K562 (cell line): ENCODE results near the gene DPP10. TPM values are rescaled to one million over a fixed set of nuclear protein-coding genes. Genes with fewer than 3 reads are reported as not detected.

ENCODE experiments used
- ATAC-seq: fragments of 200-7000 bp; cut with Tn5 transposase; 3 replicates; pipeline ENCODE4 v1.9.1; 2020; ENCODE audit warnings: moderate library complexity
- BruUV-seq: library from RNA; stranded (reverse); fragments of 400-500 nt; replicated peaks from 2 replicates; lab custom pipeline; 2021; lab: Mats Ljungman, UMichigan
- CTCF ChIA-PET: fragments of 300-600 bp; formaldehyde crosslinking; extraction: SDS; loops from one replicate; lab custom pipeline; 2021; ENCODE audit warnings: low intra/inter-chr PET ratio; lab: Yijun Ruan, JAX
- POLR2A ChIA-PET: fragments of 300-600, 350-650 bp; sonication (Branson Sonifier 250); formaldehyde crosslinking; extraction: SDS; loops from one replicate; lab custom pipeline; 2021; ENCODE audit warnings: antibody characterized with exemption, inconsistent platforms; lab: Yijun Ruan, JAX
- DNase-seq, 4 experiments: peaks; one replicate each; pipeline versions ENCODE4 v3.0.0 to v3.0.0-alpha.2; 2011 to 2018; ENCODE audit warnings: low spot score in 3 of 4, mixed read lengths in 3 of 4; ENCODE audit errors: extremely low read depth in 1 of 4
- FAIRE-seq: peaks from 2 replicates; lab custom pipeline; 2011; peaks lifted over from hg19 to GRCh38; lab: Jason Lieb, UNC
- H2AFZ ChIP-seq: 2 replicates; pipeline ENCODE4 v1.6.0; 2011; ENCODE audit warnings: low read depth, low read length, control low read depth, inconsistent platforms
- H3K27ac ChIP-seq: fragments of 200-600 bp; 3 replicates; pipeline ENCODE4 v1.8.0; 2011; ENCODE audit warnings: low read depth, mild to moderate bottlenecking, control low read depth, inconsistent platforms, low read length, moderate library complexity, mixed read lengths; ENCODE audit errors: extremely low read depth
- H3K27me3 ChIP-seq, 2 experiments: fragments of 300-600 bp in 1 of 2; 2 replicates in 1 of 2; 3 replicates in 1 of 2; pipeline versions ENCODE4 v1.6.0 to v1.8.0; 2011; ENCODE audit warnings: inconsistent platforms in 2 of 2, low read length in 2 of 2, mild to moderate bottlenecking in 1 of 2, mixed read lengths in 1 of 2, moderate library complexity in 1 of 2; ENCODE audit not compliant: control insufficient read depth in 2 of 2, insufficient read depth in 2 of 2
- H3K36me3 ChIP-seq: fragments of 300-600 bp; 3 replicates; pipeline ENCODE4 v1.8.0; 2011; ENCODE audit warnings: mild to moderate bottlenecking, low read length, inconsistent platforms; ENCODE audit not compliant: control insufficient read depth, insufficient read depth
- H3K4me1 ChIP-seq, 2 experiments: fragments of 200-600 bp in 1 of 2; replicated peaks in 1 of 2; 2 replicates in 1 of 2; 3 replicates in 1 of 2; pipeline versions ENCODE4 v1.5.1 to v1.8.0; 2011; ENCODE audit warnings: inconsistent platforms in 2 of 2, low read length in 2 of 2, mild to moderate bottlenecking in 1 of 2, mixed read lengths in 1 of 2, moderate library complexity in 1 of 2; ENCODE audit not compliant: control insufficient read depth in 2 of 2, insufficient read depth in 2 of 2
- H3K4me2 ChIP-seq: 2 replicates; pipeline ENCODE4 v1.6.1; 2011; ENCODE audit warnings: low read length, control low read depth, inconsistent platforms, mixed read lengths; ENCODE audit not compliant: insufficient read depth
- H3K4me3 ChIP-seq: fragments of 200-600 bp; sonication (generic), shearing (Covaris generic); 2 replicates; pipeline ENCODE4 v1.5.1; 2016; ENCODE audit warnings: control low read depth, inconsistent platforms
- H3K79me2 ChIP-seq: fragments of 200-600 bp; 3 replicates; pipeline ENCODE4 v1.8.0; 2011; ENCODE audit warnings: low read length, inconsistent platforms; ENCODE audit not compliant: control insufficient read depth, insufficient read depth
- H3K9ac ChIP-seq, 2 experiments: 2 replicates each; pipeline versions ENCODE4 v1.6.0 to v1.6.1; 2011; ENCODE audit warnings: low read depth in 2 of 2, low read length in 2 of 2, control low read depth in 1 of 2, inconsistent platforms in 1 of 2, mild to moderate bottlenecking in 1 of 2, mixed read lengths in 1 of 2; ENCODE audit not compliant: insufficient read depth in 1 of 2
- H3K9me1 ChIP-seq: one replicate; pipeline ENCODE4 v1.6.0; 2011; ENCODE audit warnings: inconsistent platforms, mild to moderate bottlenecking, low read length, moderate library complexity; ENCODE audit not compliant: control insufficient read depth, insufficient read depth
- H3K9me3 ChIP-seq: replicated peaks from 2 replicates; pipeline ENCODE4 v1.5.1; 2011; ENCODE audit warnings: low read depth, low read length, inconsistent platforms; ENCODE audit not compliant: control insufficient read depth, insufficient read depth
- H4K20me1 ChIP-seq: replicated peaks from 2 replicates; pipeline ENCODE4 v1.6.1; 2011; ENCODE audit warnings: low read length, inconsistent platforms, mixed read lengths; ENCODE audit not compliant: control insufficient read depth, insufficient read depth
- EHMT2 ChIP-seq: fragments of 450-650 bp; IDR thresholded peaks from 2 replicates; pipeline ENCODE4 v1.6.1; 2018; ENCODE audit warnings: antibody characterized with exemption
- ERF ChIP-seq: fragments of 450-650 bp; formaldehyde crosslinking; IDR thresholded peaks from 2 replicates; pipeline ENCODE4 v1.4.0; 2020; ENCODE audit warnings: mild to moderate bottlenecking, mixed read lengths
- ETS2 ChIP-seq: IDR thresholded peaks from 2 replicates; pipeline ENCODE4 v1.6.1; 2016; ENCODE audit warnings: borderline replicate concordance, missing genetic modification characterization, mild to moderate bottlenecking, moderate library complexity, missing compliant biosample characterization; ENCODE audit not compliant: poor library complexity, severe bottlenecking
- FOXA1 ChIP-seq: fragments of 450-650 bp; IDR thresholded peaks from 2 replicates; pipeline ENCODE4 v1.6.1; 2016; ENCODE audit warnings: mild to moderate bottlenecking, borderline replicate concordance
- ILK ChIP-seq: fragments of 450-650 bp; IDR thresholded peaks from 2 replicates; pipeline ENCODE4 v1.6.1; 2016; ENCODE audit warnings: missing genetic modification characterization, low read depth, mild to moderate bottlenecking, missing compliant biosample characterization, moderate library complexity, borderline replicate concordance
- KDM4B ChIP-seq, 2 experiments: fragments of 450-650 bp in 1 of 2; sonication (generic) in 1 of 2; IDR thresholded peaks; 2 replicates each; pipeline ENCODE4 v1.6.1; 2016 to 2017; ENCODE audit warnings: borderline replicate concordance in 2 of 2, antibody characterized with exemption in 1 of 2, low read depth in 1 of 2, mild to moderate bottlenecking in 1 of 2
- LCOR ChIP-seq: sonication (generic); formaldehyde crosslinking; IDR thresholded peaks from 2 replicates; pipeline ENCODE4 v1.8.0; 2022; ENCODE audit warnings: mild to moderate bottlenecking, missing genetic modification reagents
- MTA1 ChIP-seq: fragments of 450-650 bp; IDR thresholded peaks from 2 replicates; pipeline ENCODE4 v1.6.1; 2017; ENCODE audit warnings: borderline replicate concordance
- POLR2AphosphoS2 ChIP-seq: IDR thresholded peaks from 2 replicates; pipeline ENCODE4 v1.6.1; 2012; ENCODE audit warnings: low read length, improper control_type of control experiment
- SRSF9 ChIP-seq: fragments of 200-400 bp; formaldehyde crosslinking; IDR thresholded peaks from 2 replicates; pipeline ENCODE4 v1.6.1; 2017; ENCODE audit warnings: low read depth, low read length, borderline replicate concordance
- STAT6 ChIP-seq: sonication (generic); formaldehyde crosslinking; IDR thresholded peaks from 2 replicates; pipeline ENCODE4 v1.8.1; 2023; ENCODE audit warnings: mild to moderate bottlenecking, missing genetic modification reagents
- TSC22D4 ChIP-seq: fragments of 450-650 bp; IDR thresholded peaks from 2 replicates; pipeline ENCODE4 v1.6.1; 2016; ENCODE audit warnings: missing genetic modification characterization, missing biosample characterization, control low read depth
- WHSC1 ChIP-seq: IDR thresholded peaks from one replicate; pipeline ENCODE4 v1.6.1; 2012; ENCODE audit warnings: low read length, control low read depth, inconsistent platforms
- ZNF551 ChIP-seq: fragments of 250-450 bp; sonication (Bioruptor Pico); IDR thresholded peaks from 2 replicates; pipeline ENCODE4 v1.5.0; 2021; ENCODE audit warnings: mild to moderate bottlenecking, moderate library complexity
- ZNF644 ChIP-seq: fragments of 200-800 bp; sonication (Bioruptor generic); IDR thresholded peaks from 2 replicates; pipeline ENCODE4 v1.6.1; 2016; ENCODE audit warnings: low read depth, missing genetic modification characterization, missing compliant biosample characterization
- WGBS: fragments of 100-300 bp; shearing (Covaris generic); methylation state at CpG from one replicate; pipeline ENCODE4 v1.1.6; 2016; ENCODE audit warnings: low coverage, mixed read lengths; ENCODE audit not compliant: insufficient coverage; ENCODE audit errors: missing lambda C conversion rate; 5-methylcytosine and 5-hydroxymethylcytosine counted together
- in situ Hi-C: fragments of 300-500 bp; cut with MboI; formaldehyde crosslinking; loops from 4 replicates; pipeline ENCODE4 v1.15.0; 2018; ENCODE audit warnings: inconsistent platforms, mixed read lengths
- intact Hi-C: fragments of 100-400 bp; cut with micrococcal nuclease; formaldehyde crosslinking; loops from 2 replicates; pipeline ENCODE4 v1.14.2; 2022
- polyA plus RNA-seq, 8 experiments: library from polyadenylated mRNA; depleted of rRNA in 4 of 8; stranded (reverse) in 5 of 8; unstranded in 3 of 8; fragments of >200 nt; fragmentation: Nextera tagmentation in 2 of 8; fragmentation: Illumina TruSeq in 1 of 8; extraction: Ambion mirVana in 2 of 8; extraction: Trizol in 1 of 8; gene quantifications; 2 replicates each; pipeline versions ENCODE4 v1.2.1 to v1.2.3, GENCODE V29; 2011 to 2014; ENCODE audit warnings: inconsistent platforms in 1 of 8, missing spikeins in 1 of 8
- total RNA-seq, 7 experiments: library from RNA; depleted of rRNA in 6 of 7; stranded (reverse); fragments of >200 nt in 6 of 7; fragmentation: Illumina TruSeq in 2 of 7; extraction: Trizol in 2 of 7; gene quantifications; 2 replicates each; pipeline versions ENCODE4 v1.2.1 to v1.2.3, GENCODE V29; 2011 to 2021; ENCODE audit warnings: low replicate concordance in 1 of 7
- TF ChIP-seq, protein P1 (sequence below): fragments of 450-650 bp; IDR thresholded peaks from 2 replicates; pipeline ENCODE4 v1.6.1; 2016; ENCODE audit warnings: low read depth, mild to moderate bottlenecking, moderate library complexity
- TF ChIP-seq, protein P2 (sequence below): IDR thresholded peaks from 2 replicates; pipeline ENCODE4 v1.6.1; 2014; ENCODE audit warnings: antibody characterized with exemption

Gene DPP10
- total and polyA plus RNA-seq, 9 of the 15 experiments (the other 6 are each of a cell fraction or from before 2014, with no cell fraction given), result not detected

DNA sequence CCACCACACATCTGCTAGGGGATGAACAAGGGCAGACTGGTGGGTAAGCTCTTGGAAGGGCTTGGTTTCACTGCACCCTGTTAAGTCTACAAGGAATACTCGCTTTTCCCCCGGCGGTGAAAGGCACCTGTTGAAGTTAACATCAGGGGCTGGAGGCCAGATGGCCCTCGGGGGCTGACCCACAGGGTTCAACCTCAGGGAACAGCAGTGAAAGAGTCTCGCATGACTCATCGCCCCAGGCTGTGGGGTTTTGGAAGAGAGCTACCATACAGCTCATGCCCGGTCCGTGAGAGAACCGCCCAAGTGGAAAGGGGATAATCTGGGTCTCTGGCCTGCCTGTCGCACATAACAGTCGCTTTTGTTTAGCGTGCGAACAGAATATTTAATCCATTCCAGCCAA, 748.0 kb downstream of the DPP10 start:
- H3K9me3 ChIP-seq, result no peaks in the 10 kb centered on the region
- in situ Hi-C loops (no loop called here), intact Hi-C loops (no loop called here)
- CTCF ChIA-PET, result no interaction called here
- TF ChIP-seq SRSF9 (no peak), WHSC1 (no peak), EHMT2 (no peak), FOXA1 (no peak), LCOR (CRISPR knock-in tag) (no peak), ETS2 (tag) (no peak), ERF (CRISPR knock-in tag) (no peak), ZNF551 (CRISPR knock-in tag) (no peak), ZNF644 (tag) (no peak), ILK (no peak), MTA1 (no peak), POLR2AphosphoS2 (no peak), TSC22D4 (tag) (no peak), KDM4B (IDR thresholded peaks at IDR 0.05; ENCODE audit: borderline replicate concordance in 2 of 2, low read depth in 1 of 2) (no peak), STAT6 (CRISPR knock-in tag) (no peak)
- TF ChIP-seq, protein P1, sequence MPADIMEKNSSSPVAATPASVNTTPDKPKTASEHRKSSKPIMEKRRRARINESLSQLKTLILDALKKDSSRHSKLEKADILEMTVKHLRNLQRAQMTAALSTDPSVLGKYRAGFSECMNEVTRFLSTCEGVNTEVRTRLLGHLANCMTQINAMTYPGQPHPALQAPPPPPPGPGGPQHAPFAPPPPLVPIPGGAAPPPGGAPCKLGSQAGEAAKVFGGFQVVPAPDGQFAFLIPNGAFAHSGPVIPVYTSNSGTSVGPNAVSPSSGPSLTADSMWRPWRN, result no peak
- TF ChIP-seq, protein P2, sequence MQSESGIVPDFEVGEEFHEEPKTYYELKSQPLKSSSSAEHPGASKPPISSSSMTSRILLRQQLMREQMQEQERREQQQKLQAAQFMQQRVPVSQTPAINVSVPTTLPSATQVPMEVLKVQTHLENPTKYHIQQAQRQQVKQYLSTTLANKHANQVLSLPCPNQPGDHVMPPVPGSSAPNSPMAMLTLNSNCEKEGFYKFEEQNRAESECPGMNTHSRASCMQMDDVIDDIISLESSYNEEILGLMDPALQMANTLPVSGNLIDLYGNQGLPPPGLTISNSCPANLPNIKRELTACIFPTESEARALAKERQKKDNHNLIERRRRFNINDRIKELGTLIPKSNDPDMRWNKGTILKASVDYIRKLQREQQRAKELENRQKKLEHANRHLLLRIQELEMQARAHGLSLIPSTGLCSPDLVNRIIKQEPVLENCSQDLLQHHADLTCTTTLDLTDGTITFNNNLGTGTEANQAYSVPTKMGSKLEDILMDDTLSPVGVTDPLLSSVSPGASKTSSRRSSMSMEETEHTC, result no peak
- TF ChIP-seq, all 486 proteins: peak for 0
- H3K4me2 ChIP-seq, result no peak overlapping the region
- 1% methylated on average over 13 of the region's 13 CpGs for WGBS
- DNase-seq (no peak), ATAC-seq (no peak), FAIRE-seq (no peak)
- POLR2A ChIA-PET, result no interaction called here
- H4K20me1 ChIP-seq, result no peaks in the 10 kb centered on the region
- no peak overlapping the region for H3K9ac ChIP-seq
- no peak overlapping the region for H3K27ac ChIP-seq
- H3K27me3 ChIP-seq, result no peaks in the 10 kb centered on the region
- no peaks in the 10 kb centered on the region for H3K79me2 ChIP-seq
- BruUV-seq, result no TSS peak
- no peaks in the 10 kb centered on the region for H3K9me1 ChIP-seq
- no peak overlapping the region for H2AFZ ChIP-seq
- no peak overlapping the region for H3K4me3 ChIP-seq
- no peaks in the 10 kb centered on the region for H3K36me3 ChIP-seq
- H3K4me1 ChIP-seq, result no peaks in the 10 kb centered on the region
